ENCODE data around the gene TOP3B.

DNA sequence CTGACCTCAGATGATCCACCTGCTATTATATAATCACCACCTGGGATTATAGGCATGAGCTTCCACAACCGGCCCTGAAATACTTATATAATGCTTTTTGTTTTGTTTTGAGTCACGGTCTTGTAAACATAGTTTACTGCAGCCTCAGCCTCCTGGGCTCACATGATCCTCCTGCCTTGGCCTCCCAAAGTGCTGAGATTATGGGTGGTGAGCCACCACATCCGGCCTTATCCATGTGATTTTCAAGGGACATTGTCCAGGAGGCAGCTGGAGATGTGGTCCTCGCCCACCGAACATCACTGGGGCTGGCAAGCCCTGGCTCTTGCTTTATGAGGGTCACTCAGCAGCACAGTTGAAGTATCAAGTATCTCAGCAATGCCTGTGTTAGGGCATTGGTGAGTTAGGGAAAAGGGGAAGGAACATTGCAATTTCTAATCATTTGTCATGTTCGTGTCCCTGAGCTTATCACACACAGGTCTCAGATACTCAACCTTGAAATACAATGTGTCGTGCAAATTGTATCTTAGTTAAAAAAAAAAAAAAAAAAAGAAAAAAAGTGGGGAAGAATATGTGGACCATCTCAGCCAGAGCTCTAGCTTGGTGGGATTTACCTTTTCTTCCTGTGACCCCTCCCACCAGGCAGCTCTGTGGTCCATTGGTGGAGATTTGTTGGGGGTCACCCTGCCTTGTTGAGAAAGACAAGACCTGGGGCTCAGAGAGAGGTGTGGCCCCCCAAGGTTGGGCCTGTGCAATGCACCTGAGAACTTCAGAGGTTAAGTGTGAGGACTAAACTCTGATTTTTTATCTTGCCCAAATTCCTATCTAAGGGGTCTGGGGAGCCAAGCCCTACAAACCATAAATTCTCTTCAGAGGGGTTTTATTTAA lies 74.7 kb downstream of the TOP3B start:
- TF ChIP-seq, protein P1, sequence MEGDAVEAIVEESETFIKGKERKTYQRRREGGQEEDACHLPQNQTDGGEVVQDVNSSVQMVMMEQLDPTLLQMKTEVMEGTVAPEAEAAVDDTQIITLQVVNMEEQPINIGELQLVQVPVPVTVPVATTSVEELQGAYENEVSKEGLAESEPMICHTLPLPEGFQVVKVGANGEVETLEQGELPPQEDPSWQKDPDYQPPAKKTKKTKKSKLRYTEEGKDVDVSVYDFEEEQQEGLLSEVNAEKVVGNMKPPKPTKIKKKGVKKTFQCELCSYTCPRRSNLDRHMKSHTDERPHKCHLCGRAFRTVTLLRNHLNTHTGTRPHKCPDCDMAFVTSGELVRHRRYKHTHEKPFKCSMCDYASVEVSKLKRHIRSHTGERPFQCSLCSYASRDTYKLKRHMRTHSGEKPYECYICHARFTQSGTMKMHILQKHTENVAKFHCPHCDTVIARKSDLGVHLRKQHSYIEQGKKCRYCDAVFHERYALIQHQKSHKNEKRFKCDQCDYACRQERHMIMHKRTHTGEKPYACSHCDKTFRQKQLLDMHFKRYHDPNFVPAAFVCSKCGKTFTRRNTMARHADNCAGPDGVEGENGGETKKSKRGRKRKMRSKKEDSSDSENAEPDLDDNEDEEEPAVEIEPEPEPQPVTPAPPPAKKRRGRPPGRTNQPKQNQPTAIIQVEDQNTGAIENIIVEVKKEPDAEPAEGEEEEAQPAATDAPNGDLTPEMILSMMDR (IDR thresholded peaks at IDR 0.05) = no peak
- no peak for TF ChIP-seq POLR2A (IDR thresholded peaks at IDR 0.05)
